Measurements from ENCODE around the gene CNTNAP5. TPM values are rescaled to one million over a fixed set of nuclear protein-coding genes. Genes with fewer than 3 reads are reported as not detected.

CNTNAP5 gene
- total and polyA plus RNA-seq, 2 of the 13 experiments (the other 11 are each of a cell fraction or from before 2014, with no cell fraction given): not detected

DNA sequence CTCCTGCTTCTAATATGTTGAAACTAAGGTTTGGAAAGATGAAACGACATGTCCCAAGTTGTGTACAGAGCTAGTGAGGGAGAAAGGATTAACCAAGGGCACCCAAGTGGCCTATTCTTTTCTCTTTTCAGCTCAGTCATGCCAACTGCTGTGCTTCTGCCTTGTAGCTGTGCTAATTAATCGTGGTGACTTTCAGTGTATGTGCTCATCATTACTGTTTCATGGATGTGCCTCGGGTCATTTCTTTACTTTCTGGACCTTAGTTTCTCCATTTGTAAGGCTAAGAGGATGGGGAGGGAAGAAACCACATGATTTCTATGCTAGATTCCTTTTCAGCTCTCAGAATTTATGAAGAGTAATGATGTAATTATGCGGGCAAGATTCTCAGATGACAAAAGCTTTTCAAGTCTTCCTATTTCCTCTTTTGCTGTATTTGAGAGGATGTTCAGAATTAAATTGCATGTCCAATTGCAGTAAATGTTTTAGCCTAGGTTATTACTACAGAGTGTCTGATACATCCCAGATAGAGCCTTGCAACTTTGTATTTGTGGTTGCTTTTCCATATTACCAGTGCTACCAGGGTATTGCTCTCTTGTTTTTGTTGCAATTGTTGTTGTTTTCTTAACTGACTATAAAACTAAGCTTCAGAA lies 621.2 kb downstream of the CNTNAP5 start (continued):
- TF ChIP-seq, protein P1, sequence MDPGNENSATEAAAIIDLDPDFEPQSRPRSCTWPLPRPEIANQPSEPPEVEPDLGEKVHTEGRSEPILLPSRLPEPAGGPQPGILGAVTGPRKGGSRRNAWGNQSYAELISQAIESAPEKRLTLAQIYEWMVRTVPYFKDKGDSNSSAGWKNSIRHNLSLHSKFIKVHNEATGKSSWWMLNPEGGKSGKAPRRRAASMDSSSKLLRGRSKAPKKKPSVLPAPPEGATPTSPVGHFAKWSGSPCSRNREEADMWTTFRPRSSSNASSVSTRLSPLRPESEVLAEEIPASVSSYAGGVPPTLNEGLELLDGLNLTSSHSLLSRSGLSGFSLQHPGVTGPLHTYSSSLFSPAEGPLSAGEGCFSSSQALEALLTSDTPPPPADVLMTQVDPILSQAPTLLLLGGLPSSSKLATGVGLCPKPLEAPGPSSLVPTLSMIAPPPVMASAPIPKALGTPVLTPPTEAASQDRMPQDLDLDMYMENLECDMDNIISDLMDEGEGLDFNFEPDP (CRISPR knock-in tag; conservative IDR thresholded peaks at IDR 0.05): no peak

DNA sequence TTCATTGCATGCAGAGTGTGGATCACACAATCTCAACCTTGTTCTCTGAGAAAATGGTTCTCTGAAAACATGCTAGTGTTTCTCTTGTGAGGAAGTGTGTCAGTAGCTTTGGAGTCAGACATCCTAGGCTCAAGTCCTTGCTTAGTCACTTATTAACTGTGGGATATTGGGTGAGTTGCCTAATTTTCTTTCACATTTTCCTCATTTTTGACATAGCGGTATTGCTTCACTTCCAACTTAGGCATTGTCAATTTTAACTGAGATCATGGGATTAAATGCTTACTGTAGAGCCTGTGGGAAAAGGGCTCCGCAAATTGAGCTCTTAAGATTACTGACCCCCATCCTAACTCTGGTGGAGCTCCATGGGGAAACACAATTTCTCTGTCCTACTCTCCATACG lies 622.2 kb downstream of the CNTNAP5 start:
- Histone ChIP-seq H3K4me2 (ENCODE audit: low read depth, low read length) (peak overlapping the region; percentile 9; the same call in 1 of the 2 replicates), H3K9me3 (ENCODE audit: low read length) (no peaks in the 10 kb centered on the region), H4K20me1 (ENCODE audit: insufficient read depth, low read length) (no peaks in the 10 kb centered on the region), H3K4me3 (replicated peaks in 1 of 3; ENCODE audit: insufficient read depth in 1 of 3, low read depth in 2 of 3, low read length in 3 of 3) (no peak overlapping the region), H3K4me1 (ENCODE audit: insufficient read depth, low read length) (peaks cover 11% of the 10 kb centered on the region), H3K36me3 (replicated peaks in 1 of 2; ENCODE audit: control insufficient read depth in 1 of 2, insufficient read depth in 2 of 2, low read length in 2 of 2) (no peaks in the 10 kb centered on the region), H3K79me2 (ENCODE audit: insufficient read depth, low read length) (no peaks in the 10 kb centered on the region), H3K27me3 (ENCODE audit: control insufficient read depth in 1 of 2, insufficient read depth in 2 of 2, low read length in 2 of 2) (peaks cover 0 to 3% of the 10 kb centered on the region in 2 experiments; a peak in 2 of 5 replicates), H3K9ac (ENCODE audit: insufficient read depth, low read depth, low read length) (no peak overlapping the region), H2AFZ (ENCODE audit: low read length) (no peak overlapping the region), H3K27ac (ENCODE audit: extremely low read length, insufficient read depth, low read length) (no peak overlapping the region)
- no TSS peak for BruUV-seq (replicated peaks)
- in situ Hi-C loops (cut with HindIII; ENCODE audit: extremely low pct_ligation_motif_present, low pct_unique_long_range_greater_than_20kb): no loop called here
- CTCF ChIA-PET (ENCODE audit: low intra/inter-chr PET ratio, low total read pairs): no interaction called here
- FAIRE-seq: peak; percentile 49
- peak; percentile 35 for DNase-seq (ENCODE audit: low spot score)
- WGBS (ENCODE audit: low lambda C conversion rate): 31% methylated on average over 3 of the region's 3 CpGs
- peak; percentile 85 for ATAC-seq
- POLR2A ChIA-PET: no interaction called here
- intact Hi-C loops (cut with micrococcal nuclease; ENCODE audit: unreplicated experiment): loop anchor here (5.0 kb wide), 1 partner anchor 75 kb away; no protein-coding TSS in a partner anchor
- 0 out of 2 replicates have a peak, but pooled peaks have one; percentile 27 for TF ChIP-seq ELF3 (CRISPR knock-in tag; IDR thresholded peaks at IDR 0.05)
- TF ChIP-seq, protein P2, sequence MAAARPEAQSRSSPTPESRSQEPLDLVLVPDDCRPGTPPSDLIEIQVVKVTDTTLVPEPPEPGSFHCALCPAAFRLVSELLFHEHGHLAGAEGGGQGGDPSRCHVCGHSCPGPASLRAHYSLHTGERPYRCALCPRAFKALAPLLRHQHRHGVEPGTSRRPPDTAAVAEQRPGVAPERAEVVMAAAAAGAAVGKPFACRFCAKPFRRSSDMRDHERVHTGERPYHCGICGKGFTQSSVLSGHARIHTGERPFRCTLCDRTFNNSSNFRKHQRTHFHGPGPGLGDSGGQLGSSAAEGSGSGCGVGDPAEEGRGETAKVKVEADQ (CRISPR knock-in tag; IDR thresholded peaks at IDR 0.05; ENCODE audit: borderline replicate concordance): no peak
- TF ChIP-seq CEBPG (CRISPR knock-in tag; IDR thresholded peaks at IDR 0.05): peak; percentile 73
- TF ChIP-seq SRSF4 (IDR thresholded peaks at IDR 0.05; ENCODE audit: low read depth, low read length, poor library complexity, severe bottlenecking): no peak
- no peak for TF ChIP-seq SOX6 (IDR thresholded peaks at IDR 0.05)
- TF ChIP-seq SOX6 (CRISPR knock-in tag; IDR thresholded peaks at IDR 0.05): peak; percentile 36; the same call in 1 of the 2 replicates
- TF ChIP-seq HDAC1 (CRISPR knock-in tag; IDR thresholded peaks at IDR 0.05): no peak
- TF ChIP-seq, protein P3, sequence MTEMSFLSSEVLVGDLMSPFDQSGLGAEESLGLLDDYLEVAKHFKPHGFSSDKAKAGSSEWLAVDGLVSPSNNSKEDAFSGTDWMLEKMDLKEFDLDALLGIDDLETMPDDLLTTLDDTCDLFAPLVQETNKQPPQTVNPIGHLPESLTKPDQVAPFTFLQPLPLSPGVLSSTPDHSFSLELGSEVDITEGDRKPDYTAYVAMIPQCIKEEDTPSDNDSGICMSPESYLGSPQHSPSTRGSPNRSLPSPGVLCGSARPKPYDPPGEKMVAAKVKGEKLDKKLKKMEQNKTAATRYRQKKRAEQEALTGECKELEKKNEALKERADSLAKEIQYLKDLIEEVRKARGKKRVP (CRISPR knock-in tag; IDR thresholded peaks at IDR 0.05): peak in 1 of 2 experiments; percentile 69; a peak in 2 of 4 replicates
- no peak for TF ChIP-seq ZNF891 (CRISPR knock-in tag; IDR thresholded peaks at IDR 0.05)
- TF ChIP-seq ZNF547 (CRISPR knock-in tag; IDR thresholded peaks at IDR 0.05): no peak
- TF ChIP-seq ZNF253 (CRISPR knock-in tag; IDR thresholded peaks at IDR 0.05; ENCODE audit: borderline replicate concordance): no peak
- no peak for TF ChIP-seq ZNF101 (CRISPR knock-in tag; IDR thresholded peaks at IDR 0.05; ENCODE audit: borderline replicate concordance, low read depth)
- no peak for TF ChIP-seq RFX5 (IDR thresholded peaks at IDR 0.05; ENCODE audit: low read depth, low read length)
- TF ChIP-seq, protein P4, sequence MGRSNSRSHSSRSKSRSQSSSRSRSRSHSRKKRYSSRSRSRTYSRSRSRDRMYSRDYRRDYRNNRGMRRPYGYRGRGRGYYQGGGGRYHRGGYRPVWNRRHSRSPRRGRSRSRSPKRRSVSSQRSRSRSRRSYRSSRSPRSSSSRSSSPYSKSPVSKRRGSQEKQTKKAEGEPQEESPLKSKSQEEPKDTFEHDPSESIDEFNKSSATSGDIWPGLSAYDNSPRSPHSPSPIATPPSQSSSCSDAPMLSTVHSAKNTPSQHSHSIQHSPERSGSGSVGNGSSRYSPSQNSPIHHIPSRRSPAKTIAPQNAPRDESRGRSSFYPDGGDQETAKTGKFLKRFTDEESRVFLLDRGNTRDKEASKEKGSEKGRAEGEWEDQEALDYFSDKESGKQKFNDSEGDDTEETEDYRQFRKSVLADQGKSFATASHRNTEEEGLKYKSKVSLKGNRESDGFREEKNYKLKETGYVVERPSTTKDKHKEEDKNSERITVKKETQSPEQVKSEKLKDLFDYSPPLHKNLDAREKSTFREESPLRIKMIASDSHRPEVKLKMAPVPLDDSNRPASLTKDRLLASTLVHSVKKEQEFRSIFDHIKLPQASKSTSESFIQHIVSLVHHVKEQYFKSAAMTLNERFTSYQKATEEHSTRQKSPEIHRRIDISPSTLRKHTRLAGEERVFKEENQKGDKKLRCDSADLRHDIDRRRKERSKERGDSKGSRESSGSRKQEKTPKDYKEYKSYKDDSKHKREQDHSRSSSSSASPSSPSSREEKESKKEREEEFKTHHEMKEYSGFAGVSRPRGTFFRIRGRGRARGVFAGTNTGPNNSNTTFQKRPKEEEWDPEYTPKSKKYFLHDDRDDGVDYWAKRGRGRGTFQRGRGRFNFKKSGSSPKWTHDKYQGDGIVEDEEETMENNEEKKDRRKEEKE (IDR thresholded peaks at IDR 0.05): no peak
- TF ChIP-seq ZNF768 (CRISPR knock-in tag; IDR thresholded peaks at IDR 0.05): no peak
- no peak for TF ChIP-seq ZNF10 (CRISPR knock-in tag; IDR thresholded peaks at IDR 0.05; ENCODE audit: borderline replicate concordance, low read depth)
